Tongue (tissue), 2 donors: ENCODE data around the gene SEC24A. TPM values are rescaled to one million over a fixed set of nuclear protein-coding genes. Genes with fewer than 3 reads are reported as not detected.
A peak's percentile ranks its signal among the peaks of the same experiment; 100 is the strongest.
"Not testable (repeated sequence)": the region's sequence is repeated elsewhere in the genome, so short reads cannot be mapped to it uniquely, and the experiment has no call there.

Experiments used
- DNase-seq: peaks from one replicate; pipeline ENCODE4 v3.0.0-alpha.2; 2015
- total RNA-seq: library from RNA; depleted of rRNA; stranded (reverse); fragments of >200 nt; gene quantifications from one replicate; pipeline ENCODE4 v1.2.3, GENCODE V29; 2014

The SEC24A gene
- total RNA-seq, 1 donor from 2014 or later: 31.7 TPM

DNA sequence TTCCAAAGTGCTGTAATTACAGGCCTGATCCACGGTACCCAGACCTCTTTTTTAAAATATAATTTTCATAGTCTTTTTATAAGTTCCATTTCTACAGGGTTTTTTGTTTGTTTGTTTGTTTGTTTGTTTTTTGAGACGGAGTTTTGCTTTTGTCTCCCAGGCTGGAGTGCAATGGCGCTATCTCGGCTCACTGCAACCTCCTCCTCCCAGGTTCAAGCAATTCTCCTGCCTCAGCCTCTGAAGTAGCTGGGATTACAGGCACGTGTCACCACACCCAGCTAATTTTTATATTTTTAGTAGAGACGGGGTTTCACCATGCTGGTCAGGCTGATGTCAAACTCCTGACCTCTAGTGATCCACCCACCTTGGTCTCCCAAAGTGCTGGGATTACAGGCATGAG lies 2.1 kb downstream of the SEC24A start:
- DNase-seq: not testable (repeated sequence)

- no peak for DNase-seq
Measured at GRCh38 chr5:134651531-134651930, 2.9 kb downstream of the SEC24A start.

GRCh38 chr5:134656690-134657089 lies 8.1 kb downstream of the SEC24A start:
- no peak for DNase-seq

DNA sequence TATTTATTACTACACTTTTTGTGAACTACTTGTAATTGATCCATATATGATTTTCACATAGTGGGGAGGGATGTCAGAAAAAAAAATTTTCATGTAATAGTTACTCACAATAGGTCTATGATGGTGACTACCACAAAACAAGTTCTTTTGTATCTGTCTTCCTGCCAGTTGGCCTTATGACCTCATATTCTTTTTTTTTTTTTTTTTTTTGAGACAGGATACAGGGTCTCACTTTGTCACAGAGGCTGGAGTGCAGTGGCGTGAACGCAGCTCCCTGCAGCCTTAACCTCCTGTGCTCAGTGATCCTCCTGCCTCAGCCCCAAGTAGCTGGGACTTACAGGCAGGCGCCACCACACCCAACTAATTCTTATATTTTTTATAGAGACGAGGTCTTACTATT lies 10.9 kb downstream of the SEC24A start:
- no peak for DNase-seq

DNA sequence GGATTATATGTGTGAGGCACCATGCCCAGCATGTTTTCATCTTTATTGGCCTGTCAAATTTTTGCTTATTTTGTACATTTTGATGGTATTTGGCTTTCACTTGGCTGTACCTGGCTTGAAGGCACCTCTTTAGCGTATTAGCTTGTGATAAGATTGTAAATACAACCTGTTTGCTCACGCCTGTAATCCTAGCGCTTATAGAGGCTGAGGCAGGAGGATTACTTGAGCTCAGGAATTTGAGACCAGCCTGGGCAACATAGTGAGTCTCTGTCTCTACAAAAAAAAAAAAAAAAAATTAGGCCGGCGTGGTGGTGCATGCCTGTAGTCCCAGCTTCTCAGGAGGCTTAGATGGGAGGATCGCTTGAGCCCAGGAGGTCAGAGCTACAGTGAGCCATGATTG lies 11.3 kb downstream of the SEC24A start:
- no peak for DNase-seq

GRCh38 chr5:134662971-134663370 lies 14.4 kb downstream of the SEC24A start:
- DNase-seq: no peak

DNA sequence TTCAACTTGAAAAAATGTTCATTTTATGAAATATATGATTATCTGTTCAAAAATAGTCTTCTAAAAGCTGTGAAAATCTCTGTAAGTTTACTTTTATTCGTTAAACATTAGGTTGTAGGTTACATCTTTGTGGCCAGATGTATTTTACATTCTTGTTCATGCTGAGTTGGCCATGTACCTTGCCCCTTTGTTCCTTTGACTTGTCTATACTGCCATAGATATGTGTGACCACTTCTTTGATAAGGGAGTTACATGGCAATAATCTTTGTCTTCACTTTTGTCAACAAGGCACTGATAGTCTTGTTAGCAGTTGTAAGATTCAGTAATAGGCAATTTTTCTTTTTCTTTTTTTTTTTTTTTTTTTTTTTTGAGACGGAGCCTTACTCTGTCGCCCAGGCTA lies 15.9 kb downstream of the SEC24A start:
- DNase-seq: no peak

DNA sequence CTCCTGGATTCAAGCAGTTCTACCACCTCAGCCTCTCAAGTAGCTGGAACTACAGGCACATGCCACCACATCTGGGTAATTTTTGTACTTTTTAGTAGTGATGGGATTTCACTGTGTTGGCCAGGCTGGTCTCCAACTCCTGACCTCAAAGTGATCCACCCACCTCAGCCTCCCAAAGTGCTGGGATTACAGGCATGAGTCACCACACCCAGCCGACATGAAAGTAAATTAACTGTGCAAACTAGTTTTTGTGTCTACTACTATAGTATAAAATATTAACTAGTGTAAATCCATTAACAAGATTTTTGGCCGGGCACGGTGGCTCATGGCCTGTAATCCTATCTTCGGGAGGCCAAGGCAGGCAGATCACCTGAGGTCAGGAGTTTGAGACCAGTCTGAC lies 25.0 kb downstream of the SEC24A start:
- DNase-seq: not testable (repeated sequence)

DNA sequence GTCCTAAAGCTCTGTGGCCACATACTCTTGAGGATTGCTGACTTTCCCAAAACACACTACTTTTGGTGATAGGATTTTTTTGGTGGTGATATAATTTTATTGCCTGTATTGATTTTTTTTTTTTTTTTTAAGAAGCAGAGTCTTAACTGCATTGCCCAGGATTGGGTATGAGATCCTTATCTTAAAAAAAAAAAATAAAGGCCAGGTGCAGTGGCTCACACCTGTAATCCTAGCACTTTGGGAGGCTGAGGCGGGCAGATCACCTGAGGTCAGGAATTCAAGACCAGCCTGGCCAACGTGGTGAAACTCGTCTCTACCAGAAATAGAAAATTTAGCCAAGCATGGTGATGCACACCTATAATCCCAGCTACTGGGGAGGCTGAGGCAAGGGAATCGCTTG lies 28.8 kb downstream of the SEC24A start:
- not testable (repeated sequence) for DNase-seq

DNA sequence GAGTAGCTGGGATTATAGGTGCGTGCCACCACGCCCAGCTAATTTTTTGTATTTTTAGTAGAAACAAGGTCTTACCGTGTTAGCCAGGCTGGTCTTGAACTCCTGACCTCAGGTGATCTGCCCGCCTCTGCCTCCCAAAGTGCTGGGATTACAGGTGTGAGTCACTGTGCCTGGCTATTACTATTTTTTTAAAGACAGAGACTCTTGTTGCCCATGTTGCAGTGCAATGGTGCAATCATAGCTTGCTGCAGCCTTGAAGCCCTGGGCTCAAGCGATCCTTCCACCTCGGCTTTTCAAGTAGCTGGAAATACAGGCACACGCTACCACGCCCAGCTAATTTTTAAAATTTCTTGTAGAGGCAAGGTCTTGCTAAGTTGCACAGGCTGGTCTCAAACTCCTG lies 41.6 kb downstream of the SEC24A start:
- not testable (repeated sequence) for DNase-seq

- DNase-seq: no peak
Measured at GRCh38 chr5:134692722-134693121, 44.1 kb downstream of the SEC24A start.

DNA sequence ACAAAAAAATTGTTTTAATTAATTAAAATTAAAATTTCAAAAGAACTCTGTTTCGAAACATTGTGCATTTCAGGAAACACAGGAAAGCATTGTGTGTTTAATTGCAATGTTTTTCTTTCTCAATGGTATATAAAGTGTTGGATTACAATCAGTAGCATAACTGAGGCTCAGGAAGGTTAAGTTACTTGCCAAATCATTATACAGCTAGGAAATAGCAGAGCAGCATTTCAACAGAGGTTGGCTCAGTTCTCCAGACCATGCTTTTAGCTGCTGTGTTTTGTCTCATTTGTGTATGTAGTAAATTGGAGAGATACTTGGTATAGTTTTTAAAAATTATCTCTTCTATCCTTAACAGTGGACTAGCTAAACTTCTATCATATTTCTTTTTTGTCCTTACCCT lies 59.7 kb downstream of the SEC24A start:
- DNase-seq: no peak

GRCh38 chr5:134714120-134714519 lies 65.5 kb downstream of the SEC24A start:
- DNase-seq: no peak

DNA sequence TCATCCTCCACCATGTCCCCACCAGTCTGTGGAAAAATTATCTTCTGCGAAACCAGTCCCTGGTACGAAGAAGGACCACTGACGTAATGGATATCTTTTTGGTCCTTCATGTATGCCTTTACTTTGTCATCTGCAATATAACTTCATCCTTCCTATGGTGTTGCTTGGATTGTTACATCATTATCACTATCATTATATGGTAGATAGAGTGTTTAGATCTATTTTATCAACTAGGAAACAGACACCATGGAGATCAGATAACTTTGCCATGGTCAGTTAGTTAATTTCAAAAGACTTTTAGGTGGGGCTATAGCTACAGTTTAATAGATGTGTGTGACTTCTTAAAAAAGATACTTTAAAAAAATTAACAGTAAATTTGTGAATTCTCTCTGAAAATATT lies 66.0 kb downstream of the SEC24A start:
- no peak for DNase-seq

- not testable (repeated sequence) for DNase-seq
Measured at GRCh38 chr5:134715466-134715865, 66.9 kb downstream of the SEC24A start.

- no peak for DNase-seq
Measured at GRCh38 chr5:134724872-134725271, 76.3 kb downstream of the SEC24A start.

- no peak for DNase-seq
Measured at GRCh38 chr5:134732819-134733218, 84.2 kb downstream of the SEC24A start.

DNA sequence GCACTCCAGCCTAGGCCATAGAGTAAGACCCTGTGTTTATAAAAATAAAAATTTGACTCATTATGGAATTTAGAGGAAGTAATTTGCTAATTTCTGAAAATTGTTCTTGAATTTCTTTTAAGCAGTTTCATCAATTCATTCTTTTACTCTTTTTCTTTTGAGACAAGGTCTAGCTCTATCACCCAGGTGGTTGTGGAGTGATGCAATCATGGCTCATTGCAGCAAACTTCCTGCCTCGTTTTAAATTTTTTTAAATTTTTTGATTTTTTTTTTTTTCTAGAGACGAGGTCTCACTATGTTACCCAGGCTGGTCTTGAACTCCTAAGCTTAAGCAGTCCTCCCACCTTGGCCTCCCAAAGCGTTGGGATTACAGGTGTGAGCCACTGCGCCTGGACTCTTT lies 86.7 kb downstream of the SEC24A start:
- DNase-seq: no peak

DNA sequence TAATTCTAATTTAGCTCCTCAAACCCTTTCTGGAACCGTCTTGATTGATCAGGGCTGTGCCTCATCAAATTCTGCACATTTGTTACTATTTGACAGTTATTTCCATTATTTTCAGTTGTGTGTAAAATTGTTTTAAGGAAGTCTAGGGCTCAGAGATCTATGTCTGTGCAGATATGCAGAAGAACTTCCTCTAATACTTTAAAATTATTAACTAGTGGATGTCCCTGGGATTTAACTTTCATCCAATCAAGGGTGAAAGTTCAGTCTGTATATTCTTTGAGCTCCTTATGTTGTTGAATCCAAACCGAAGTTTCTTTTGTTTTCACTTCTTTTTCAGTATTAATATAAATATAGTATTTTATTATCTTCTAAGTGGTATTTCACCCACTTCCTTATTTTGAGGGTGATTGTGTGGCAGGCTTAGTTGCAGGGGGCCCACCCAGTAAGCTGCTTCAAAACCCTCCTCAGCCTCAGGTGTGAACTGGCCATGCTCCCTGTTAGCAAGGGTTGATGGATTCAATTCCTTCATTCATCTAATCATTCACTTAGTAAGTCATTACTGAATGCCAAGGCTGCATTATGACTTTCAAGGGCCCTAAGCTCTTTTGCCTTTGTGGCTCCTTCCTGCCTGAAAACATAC lies 87.7 kb downstream of the SEC24A start:
- no peak for DNase-seq

DNA sequence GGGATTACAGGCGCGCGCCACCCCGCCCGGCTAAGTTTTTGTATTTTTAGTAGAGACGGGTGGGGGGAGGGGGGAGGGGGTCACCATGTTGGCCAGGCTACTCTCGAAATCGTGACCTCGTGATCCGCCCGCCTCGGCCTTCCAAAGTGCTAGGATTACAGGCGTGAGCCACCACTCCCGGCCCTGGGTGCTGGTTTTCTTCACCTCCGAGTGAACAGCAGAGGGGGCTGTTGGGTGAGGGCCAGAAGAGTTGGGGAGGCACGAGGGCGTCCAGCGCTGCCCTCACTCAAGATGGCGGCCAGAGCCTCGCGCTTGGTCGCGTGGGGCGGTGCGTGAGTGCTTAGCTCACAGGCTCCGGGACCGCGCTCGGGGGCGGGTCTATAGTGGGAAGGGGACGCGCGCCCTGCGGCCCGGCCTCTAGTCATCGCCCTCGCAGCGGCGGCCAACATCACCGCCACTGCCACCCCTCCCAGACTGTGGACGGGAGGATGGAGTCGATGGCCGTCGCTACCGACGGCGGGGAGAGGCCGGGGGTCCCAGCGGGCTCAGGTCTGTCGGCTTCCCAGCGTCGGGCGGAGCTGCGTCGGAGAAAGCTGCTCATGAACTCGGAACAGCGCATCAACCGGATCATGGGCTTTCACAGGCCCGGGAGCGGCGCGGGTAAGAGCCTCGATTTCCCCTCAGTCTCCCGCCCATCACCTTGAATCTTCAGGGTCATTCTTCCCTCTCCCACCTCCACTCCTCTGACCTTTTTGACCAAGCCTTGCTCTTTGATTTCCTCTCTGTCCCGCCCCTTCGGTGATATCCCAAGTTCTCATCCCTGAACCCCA lies 89.8 kb downstream of the SEC24A start, which contains the start of gene CAMLG:
TSS of gene CAMLG (plus strand) at position 416 of the 830 bp plus-strand sequence. CDS start at position 489, 73 bp downstream.
- DNase-seq: peak; percentile 99

- peak; percentile 56 for DNase-seq
Measured at GRCh38 chr5:134738963-134739661, 90.5 kb downstream of the SEC24A start.

DNA sequence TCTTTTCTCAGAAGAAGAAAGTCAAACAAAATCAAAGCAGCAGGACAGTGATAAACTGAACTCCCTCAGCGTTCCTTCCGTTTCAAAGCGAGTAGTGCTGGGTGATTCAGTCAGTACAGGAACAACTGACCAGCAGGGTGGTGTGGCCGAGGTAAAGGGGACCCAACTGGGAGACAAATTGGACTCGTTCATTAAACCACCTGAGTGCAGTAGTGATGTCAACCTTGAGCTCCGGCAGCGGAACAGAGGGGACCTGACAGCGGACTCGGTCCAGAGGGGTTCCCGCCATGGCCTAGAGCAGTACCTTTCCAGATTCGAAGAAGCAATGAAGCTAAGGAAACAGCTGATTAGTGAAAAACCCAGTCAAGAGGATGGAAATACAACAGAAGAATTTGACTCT lies 92.5 kb downstream of the SEC24A start:
- DNase-seq: no peak

- DNase-seq: no peak
Measured at GRCh38 chr5:134742134-134742533, 93.5 kb downstream of the SEC24A start.
